ENCODE measurements around the gene HOXA13. TPM values are rescaled to one million over a fixed set of nuclear protein-coding genes. Genes with fewer than 3 reads are reported as not detected.

HOXA13 gene
- total RNA-seq, 1 experiment from 2014 or later, result not detected

DNA sequence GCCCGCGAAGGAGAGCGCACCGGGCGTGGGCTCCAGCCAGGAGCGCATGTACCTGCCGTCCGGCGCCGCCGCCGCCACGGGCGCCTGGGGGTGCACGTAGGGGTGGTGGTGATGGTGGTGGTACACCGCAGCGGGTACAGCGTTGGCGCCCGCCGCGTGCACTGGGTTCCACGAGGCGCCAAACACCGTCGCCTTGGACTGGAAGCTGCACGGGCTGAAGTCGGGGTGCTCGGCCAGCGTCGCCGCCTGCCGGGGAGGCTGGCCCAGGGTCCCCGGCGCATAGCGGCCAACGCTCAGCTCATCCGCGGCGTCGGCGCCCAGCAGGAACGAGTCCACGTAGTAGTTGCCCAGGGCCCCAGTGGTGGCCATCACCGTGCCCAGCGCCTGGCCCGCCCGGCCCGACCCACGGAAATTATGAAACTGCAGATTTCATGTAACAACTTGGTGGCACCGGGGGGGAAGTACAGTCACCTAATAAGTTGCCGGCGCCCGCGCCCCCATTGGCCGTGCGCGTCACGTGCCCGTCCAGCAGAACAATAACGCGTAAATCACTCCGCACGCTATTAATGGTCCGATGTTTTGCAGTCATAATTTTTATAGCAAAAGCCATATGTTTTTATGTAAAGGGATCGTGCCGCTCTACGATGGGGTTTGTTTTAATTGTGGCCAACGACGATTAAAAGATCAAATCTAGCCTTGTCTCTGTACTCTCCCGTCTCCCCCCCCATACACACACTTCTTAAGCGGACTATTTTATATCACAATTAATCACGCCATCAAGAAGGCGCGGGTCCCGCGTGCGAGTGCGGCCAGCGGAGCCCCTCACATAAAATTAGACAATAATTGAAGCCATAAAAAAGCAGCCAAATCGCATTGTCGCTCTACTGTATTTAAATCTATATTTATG, 34.5 kb downstream of the HOXA13 start, which contains the start of gene HOXA9:
HOXA9 (minus strand) TSS at position 449 of the 907 bp plus-strand sequence; CDS start at position 369, 80 bp downstream.
- DNase-seq (ENCODE audit: low spot score), result no peak
- in situ Hi-C loops (cut with HindIII; ENCODE audit: low sequenced_read_pairs), result no loop called here

DNA sequence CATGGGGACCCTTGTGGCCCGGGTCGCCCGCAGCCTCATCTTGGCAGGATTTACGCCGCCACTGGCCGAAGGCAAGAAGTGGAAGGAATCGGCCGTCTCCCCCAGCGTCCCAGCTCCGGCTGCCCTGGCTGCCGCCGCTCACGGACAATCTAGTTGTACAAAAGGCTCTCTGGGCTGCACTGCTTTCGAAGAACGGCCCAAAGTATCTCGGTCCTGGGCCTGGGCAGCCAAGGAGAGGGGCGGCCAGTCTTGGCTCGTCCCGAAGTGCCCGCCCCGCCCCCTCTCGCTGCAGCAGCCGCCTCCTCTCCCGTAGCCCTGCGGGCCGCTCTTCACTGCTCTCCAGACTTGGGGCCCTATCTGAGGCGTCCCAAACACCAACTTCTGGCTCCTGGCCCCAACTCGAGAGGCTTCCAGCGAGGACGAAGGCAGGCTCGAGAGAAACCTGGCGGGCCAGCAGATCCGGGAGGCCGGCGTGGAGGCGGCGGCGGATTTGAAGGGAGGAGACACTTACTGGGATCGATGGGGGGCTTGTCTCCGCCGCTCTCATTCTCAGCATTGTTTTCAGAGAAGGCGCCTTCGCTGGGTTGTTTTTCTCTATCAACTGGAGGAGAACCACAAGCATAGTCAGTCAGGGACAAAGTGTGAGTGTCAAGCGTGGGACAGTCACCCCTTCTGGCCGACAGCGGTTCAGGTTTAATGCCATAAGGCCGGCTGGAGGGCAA, 35.4 kb downstream of the HOXA13 start:
- in situ Hi-C loops (cut with HindIII; ENCODE audit: low sequenced_read_pairs), result loop anchor here (5.0 kb wide), 1 partner anchor 37 kb away; no protein-coding TSS in a partner anchor
- DNase-seq (ENCODE audit: low spot score), result no peak

DNA sequence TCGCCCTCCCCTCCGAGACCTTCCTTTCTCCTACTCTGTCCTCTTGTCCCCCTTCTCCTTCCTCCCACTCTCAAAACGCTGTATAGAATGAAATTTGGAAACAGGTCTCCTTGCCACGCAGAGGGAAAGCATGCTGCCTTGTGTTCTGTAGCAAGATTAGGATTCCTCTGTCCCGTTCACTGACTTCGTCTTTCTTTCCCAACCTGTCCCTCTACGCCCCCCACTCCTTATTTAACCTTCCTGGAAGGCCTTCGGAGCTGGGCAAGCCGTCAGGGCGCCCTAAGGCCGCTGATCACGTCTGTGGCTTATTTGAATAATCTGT, 35.9 kb downstream of the HOXA13 start:
- in situ Hi-C loops (cut with HindIII; ENCODE audit: low sequenced_read_pairs), result loop anchor here (5.0 kb wide), 1 partner anchor 37 kb away; no protein-coding TSS in a partner anchor
- DNase-seq (ENCODE audit: low spot score), result no peak

DNA sequence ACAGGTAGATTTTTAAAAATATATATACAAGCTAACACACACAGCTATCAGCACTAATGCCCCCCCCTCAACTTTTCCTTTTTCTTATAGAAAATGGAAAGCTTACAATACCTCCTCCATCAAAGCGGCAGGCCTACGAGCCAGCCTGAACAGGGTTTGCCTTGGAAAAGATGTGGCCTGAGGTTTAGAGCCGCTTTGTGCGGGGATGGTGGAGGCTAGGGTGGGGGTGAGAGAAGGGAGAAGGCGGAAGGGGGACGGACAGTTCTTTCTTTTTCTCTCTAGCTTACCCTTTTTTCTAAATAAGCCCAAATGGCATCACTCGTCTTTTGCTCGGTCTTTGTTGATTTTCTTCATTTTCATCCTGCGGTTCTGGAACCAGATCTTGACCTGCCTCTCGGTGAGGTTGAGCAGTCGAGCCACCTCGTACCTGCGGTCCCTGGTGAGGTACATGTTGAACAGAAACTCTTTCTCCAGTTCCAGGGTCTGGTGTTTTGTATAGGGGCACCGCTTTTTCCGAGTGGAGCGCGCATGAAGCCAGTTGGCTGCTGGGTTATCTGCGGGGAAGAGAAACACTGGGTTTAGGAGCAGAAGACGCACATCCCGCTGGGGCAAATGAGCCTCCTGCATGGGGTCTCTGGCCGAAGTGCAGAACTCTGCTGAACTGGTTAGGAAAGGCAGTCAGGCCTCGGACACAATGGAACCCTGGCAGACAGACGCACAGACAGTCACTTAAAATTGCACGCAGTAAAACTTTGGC, 36.4 kb downstream of the HOXA13 start:
- in situ Hi-C loops (cut with HindIII; ENCODE audit: low sequenced_read_pairs), result loop anchor here (5.0 kb wide), 1 partner anchor 36 kb away; no protein-coding TSS in a partner anchor
- DNase-seq (ENCODE audit: low spot score), result no peak

DNA sequence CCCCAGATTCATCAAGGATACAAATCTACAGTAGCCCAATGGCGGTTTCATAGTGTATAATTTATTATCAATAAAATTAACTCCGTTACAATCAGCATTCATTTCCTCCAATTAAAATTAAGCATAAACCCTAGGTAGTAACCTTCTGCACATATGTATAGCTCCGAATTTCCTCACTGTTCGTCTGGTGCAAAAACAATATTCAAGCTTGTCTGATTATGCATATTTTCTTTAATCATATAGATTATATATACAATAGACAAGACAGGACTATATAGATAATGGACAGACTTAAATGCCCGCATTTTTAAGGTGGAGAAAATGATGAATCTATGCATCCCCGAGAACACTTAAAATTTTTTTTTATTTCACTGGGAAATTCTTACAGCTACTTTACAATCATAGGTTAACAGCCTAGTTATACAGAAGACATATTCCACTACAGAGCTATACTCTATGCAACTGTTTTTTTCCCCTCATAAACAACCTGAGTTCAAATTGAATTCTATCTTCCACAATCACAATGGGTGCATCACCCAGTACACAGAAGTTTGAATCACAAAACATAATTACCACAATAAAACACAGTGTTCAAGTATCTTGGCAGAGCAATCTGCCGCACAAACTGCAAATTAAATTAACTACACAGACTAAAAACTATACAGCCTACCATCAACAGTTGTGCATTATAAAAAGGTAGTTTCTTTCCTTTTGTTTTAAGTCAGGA, 37.2 kb downstream of the HOXA13 start:
- in situ Hi-C loops (cut with HindIII; ENCODE audit: low sequenced_read_pairs), result loop anchor here (5.0 kb wide), 1 partner anchor 35 kb away; no protein-coding TSS in a partner anchor
- DNase-seq (ENCODE audit: low spot score), result no peak

DNA sequence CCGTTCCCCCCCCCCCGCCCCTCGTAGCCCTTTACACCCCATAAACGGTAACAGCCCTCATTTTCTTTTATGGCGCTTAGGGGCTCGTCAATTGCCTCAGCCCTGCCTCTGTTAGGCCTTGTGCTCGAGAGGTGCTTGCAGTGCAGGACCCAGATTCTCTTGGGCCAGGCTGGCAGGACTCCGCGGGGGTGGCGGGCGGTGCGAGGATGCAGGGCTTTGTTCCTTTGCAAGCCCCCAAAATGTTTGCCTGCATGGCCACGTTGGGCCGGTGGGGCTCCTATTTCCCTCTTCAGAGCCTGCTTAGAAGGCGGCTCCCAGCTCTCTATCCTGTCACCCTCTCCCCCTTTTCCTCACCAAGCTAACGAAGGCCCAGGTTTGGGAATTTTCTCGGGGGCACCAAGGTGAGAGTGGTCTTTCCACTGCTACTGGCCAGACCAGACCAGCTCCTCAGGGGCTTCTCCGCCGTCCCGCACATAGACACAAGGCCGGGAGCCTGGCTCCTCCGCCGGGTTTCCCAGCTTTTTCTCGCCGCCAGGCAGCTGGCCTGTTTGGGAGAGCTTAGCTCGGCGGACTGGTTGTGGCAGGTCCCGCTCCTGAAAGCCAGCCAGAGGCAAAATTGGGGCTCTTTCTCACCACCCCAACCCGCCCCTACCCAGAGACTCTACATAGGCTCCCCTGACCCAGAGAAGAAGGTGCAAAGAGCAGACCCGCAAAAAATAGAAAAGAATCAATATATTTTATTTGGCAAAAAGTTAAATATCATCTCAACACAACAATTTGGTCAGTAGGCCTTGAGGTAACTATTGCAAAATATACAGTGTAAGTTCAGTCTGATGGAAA, 38.0 kb downstream of the HOXA13 start:
- no peak for DNase-seq (ENCODE audit: low spot score)
- in situ Hi-C loops (cut with HindIII; ENCODE audit: low sequenced_read_pairs), result loop anchor here (5.0 kb wide), 1 partner anchor 35 kb away; no protein-coding TSS in a partner anchor

DNA sequence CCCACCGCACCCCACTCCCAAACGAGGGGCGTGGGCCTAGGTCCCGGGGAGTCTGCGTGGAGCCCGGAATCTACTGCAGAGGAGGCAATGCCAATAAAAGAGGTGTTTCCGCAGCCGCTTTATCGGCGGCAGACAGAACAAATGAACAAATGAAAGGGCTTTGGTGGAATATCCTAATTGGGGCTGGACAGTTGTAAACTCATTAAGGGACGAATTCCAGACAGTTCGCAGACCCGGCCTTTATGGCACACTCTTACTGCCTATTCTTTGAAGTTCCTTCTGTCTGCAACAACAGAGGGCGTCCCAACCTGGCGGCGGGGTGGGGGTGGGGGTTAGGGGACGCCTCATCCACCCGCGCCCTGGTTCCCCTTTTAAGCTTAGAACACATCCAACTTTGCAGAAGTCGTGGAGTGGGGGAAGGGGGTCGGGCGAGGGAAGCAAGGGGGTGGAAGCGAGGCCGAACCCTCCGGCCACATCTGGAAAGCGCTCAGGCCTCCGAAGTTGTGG, 38.6 kb downstream of the HOXA13 start:
- peak; percentile 43 for DNase-seq (ENCODE audit: low spot score)
- in situ Hi-C loops (cut with HindIII; ENCODE audit: low sequenced_read_pairs), result loop anchor here (5.0 kb wide), 1 partner anchor 34 kb away; no protein-coding TSS in a partner anchor

DNA sequence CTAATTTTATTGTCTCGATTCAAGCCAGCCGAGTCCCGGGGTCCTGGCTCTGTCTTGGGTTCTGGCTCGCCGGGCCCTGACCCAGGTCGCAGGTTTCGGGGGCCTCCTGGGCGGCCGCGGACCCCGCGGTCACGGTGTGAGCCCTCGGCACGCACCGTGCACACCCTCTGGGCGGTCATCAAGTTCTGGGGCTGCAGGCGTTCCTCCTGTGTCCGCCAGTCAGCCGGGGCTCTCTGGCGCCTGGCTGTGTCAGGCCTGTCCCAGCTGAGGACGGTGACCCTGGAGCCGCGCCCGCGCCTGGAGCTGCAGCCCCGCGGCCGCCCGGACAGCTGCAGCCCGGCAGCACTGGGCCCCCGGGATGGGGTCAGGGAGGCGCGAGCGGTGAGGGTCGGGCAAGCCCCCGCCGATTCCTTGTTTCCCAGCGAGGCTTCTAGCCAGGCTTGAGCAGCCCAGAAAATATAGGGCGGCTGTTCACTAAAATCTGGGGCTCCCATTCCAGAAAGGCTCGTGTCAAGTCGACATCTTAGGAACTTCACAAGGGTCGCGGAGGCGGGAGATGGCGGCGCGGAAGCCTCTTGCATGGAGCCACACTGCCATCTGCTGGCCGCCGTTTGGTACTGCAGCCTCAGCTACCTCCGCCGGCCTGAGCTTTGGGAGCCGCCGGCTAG, 39.2 kb downstream of the HOXA13 start:
- in situ Hi-C loops (cut with HindIII; ENCODE audit: low sequenced_read_pairs), result loop anchor here (5.0 kb wide), 1 partner anchor 33 kb away; no protein-coding TSS in a partner anchor

DNA sequence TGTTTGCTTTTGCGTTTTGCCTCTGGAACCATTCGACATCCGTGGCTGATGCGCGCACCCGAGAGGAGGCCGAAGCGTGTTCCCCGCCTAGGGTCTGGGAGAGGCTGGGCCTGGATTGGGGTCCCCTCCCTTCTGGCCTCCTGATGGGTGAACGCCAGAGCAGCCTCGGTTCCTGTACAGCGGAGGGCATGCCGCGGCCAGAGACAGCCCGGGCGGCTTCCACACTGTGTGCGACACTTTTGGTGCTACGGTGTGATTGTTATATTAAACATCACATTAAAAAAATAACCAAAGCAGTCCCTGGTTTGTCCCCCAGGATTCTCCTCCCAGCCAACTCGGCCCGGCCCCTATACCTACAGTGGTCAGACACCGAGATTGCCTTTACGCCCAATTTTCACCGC, 39.7 kb downstream of the HOXA13 start:
- no peak for DNase-seq (ENCODE audit: low spot score)
- in situ Hi-C loops (cut with HindIII; ENCODE audit: low sequenced_read_pairs), result loop anchor here (5.0 kb wide), 1 partner anchor 33 kb away; no protein-coding TSS in a partner anchor

More for the DNA sequence above, 39.2 kb downstream of the HOXA13 start:
- DNase-seq (ENCODE audit: low spot score), result peak; percentile 79

DNA sequence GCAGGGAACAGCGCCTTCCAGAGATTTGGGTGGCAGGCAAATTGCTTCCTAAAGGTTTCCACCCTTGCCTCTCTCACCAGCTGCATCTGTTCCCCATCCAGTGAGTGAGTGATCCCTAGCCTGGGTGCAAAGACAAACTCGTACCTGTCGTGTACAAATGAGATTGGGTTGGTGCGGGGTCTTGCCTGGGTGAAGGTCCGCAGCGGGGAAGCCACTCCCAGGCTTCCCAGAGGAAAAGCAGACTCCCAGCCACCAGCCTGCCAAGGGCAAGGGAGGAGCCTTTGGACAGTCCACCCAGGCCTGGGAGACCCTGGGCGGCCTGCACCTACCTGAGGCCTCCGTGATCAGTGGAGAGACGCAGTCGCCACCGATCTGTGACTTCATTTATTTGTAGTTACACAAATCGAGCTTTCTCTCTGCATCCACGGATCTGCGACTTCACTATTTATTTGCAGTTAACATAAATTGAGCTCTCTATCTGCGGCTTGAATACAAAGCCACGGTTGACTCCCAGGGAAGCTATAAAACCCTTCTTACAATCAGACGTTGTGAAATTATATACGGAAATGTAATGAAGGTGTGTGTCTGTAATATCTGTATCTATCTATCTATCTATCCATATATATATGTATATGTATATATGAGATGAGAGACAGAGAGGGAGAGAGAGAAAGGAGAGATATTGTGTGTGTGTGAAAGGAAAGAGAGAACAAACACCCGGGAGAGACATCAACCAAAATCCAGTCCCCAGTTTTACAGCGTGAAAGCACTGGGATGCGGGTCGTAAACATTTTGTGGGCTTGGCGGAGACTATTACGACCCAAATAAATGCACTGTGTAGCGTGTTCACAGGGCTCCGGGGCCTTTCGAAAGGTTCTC, 40.4 kb downstream of the HOXA13 start:
- no peak for DNase-seq (ENCODE audit: low spot score)
- in situ Hi-C loops (cut with HindIII; ENCODE audit: low sequenced_read_pairs), result loop anchor here (5.0 kb wide), 1 partner anchor 32 kb away; no protein-coding TSS in a partner anchor

DNA sequence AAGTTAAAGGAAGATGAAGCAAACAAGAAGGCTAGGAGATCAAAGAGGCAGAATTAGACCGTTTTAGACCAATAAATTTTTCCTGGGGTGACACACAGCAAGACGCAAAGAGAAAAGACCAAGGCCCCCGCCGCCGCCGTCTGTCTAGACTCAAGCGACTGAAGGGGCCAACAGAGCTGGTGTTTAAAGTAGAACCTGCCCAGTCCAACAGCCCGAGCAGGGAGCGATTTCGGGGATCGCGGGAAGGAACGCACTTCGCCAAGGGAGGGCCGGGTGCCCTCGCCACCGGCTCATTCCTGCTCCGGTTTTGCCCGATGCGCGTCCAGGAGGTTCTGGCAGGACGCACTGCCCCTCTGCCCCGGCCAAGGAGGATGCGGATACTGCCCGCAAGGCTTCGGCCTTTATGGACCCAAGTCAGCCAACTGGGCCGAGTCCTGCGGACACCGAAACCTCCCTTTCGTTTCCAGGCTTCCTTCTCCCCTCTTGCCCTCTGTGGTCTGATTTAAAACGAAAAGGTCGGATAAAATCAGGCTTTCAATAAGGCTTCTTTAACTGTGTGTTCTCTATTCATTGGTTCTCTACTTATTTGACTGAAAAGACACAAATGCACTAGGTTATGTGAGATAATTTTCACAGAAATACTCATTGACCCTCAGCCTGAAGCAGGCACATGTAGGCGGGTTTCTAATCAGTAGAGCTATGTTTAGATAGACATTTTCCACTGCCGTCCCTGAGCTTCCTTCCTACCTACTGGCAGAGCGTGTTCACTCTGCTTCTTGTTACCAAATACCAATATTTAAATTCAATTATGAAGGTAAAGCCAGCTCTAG, 41.2 kb downstream of the HOXA13 start:
- in situ Hi-C loops (cut with HindIII; ENCODE audit: low sequenced_read_pairs), result no loop called here

DNA sequence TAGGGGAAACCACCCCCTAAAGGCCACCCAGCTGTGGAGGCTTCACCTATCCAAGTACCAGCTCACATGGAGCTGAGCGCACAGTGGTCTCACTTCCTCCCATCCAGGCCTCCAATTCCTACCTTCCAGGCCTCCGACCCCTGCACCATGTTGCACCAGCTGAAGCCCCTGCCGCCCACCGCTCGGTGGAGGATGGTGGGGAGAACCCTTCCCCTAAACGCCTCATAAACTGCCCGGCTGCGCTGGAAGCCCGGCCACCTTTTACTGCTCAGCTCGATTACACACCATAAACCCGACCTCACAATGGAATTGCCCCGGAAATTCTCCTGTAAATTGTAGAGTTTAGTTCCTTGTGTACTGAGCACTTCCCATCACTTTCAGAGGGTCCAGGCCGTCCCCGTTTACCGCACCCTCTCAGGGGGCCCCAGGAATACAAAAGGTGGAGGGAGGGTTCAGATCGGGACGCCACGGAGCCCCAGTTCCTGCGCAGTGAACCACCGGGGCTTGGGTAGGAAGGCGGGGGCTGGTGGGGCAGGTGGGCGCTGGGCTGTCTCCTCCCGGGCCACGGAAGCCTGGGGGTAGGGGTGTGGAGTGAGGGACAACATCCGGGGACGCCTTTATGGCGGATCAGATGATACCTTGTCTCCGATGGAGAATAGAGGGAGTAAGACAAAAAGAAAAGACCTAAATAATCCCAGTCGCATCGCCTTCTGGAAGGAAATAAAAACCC, 42.0 kb downstream of the HOXA13 start:
- DNase-seq (ENCODE audit: low spot score), result no peak
- in situ Hi-C loops (cut with HindIII; ENCODE audit: low sequenced_read_pairs), result no loop called here

More for the DNA sequence above, 41.2 kb downstream of the HOXA13 start:
- no peak for DNase-seq (ENCODE audit: low spot score)

DNA sequence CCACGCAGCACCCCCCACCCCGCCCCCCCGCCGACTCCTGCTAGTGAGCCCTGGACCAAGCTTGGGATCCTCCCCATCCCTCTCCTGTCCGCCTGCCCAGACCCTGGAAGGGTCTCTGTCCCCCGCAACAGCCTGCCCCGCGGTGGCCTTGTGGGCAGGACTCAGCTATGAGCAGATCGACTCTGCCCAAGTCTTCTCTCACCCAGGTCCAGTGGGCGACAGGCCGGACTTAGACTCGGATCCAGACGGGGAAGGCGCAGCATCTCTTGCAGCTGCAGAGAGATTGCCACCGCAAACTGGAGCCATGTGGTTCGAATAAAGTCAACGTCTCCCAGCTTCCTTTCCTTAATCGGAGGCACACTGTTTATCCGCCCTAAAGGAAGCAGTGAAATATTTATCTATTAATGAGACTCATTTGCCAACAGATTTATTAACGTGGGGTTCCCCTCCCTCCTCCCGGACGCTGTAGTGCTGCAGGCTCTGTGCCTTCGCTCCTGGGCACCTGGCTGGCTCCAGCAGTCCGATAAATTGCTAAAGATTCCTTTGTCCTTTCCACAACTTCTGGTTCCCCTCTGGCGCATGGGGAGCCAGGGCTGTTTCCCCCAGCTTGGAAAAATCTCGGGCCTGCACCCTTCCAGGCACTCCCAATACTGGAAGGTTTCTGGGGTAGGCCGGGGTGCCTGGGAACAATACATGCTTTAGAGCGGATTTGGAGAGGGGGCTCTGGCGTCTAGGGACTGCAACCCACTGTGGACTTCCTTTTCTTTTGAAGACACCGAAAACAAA, 42.8 kb downstream of the HOXA13 start:
- in situ Hi-C loops (cut with HindIII; ENCODE audit: low sequenced_read_pairs), result no loop called here
- DNase-seq (ENCODE audit: low spot score), result no peak

DNA sequence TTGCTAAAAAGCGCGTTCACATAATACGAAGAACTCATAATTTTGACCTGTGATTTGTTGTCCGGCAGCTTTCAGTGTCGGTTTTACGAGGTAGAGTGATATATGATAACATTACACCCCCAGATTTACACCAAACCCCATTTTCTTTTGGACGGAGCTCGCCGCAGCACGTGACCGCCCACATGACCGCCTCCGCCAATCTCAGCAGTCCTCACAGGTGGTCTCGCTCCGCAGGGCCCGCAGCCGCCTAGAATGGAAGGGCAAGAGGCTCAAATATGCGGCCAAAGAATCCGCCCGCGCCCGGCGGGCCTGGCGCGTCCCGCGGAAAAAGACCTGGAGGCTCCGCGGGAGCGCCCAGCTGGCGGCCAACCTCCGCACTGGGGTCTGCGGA, 43.4 kb downstream of the HOXA13 start, which contains the start of gene HOXA7:
HOXA7 (minus strand) TSS at position 168 of the 391 bp plus-strand sequence; CDS start at position 38, 130 bp downstream.
- DNase-seq (ENCODE audit: low spot score), result no peak
- in situ Hi-C loops (cut with HindIII; ENCODE audit: low sequenced_read_pairs), result no loop called here

Data from G401 (cell line).